OCI-LY3 (cell line): ENCODE measurements around the gene HIF3A.
"Not testable (repeated sequence)": the region's sequence is repeated elsewhere in the genome, so short reads cannot be mapped to it uniquely, and the experiment has no call there.

Experiments
- CTCF ChIP-seq: fragments of 200-600, 300-600 bp; sonication (generic); IDR thresholded peaks from 2 replicates; pipeline ENCODE4 v1.5.1; 2014; ENCODE audit warnings: antibody characterized with exemption, low read length, low read depth
- EZH2phosphoT487 ChIP-seq: fragments of 200-600 bp; shearing (Covaris generic); IDR thresholded peaks from 2 replicates; pipeline ENCODE4 v1.6.1; 2018; ENCODE audit warnings: antibody characterized with exemption, mixed run types, low read depth

- not testable (repeated sequence) for TF ChIP-seq EZH2phosphoT487, CTCF
Measured at GRCh38 chr19:46313540-46314469, 17.0 kb downstream of the HIF3A start.
